Right lobe of liver (tissue), 4 donors: ENCODE results near the gene LZTFL1.
"Not testable (repeated sequence)": the region's sequence is repeated elsewhere in the genome, so short reads cannot be mapped to it uniquely, and the experiment has no call there.

Experiments used
- POLR2A ChIP-seq: fragments of 450-650 bp; IDR thresholded peaks from one replicate; pipeline ENCODE4 v1.6.1; 2017; ENCODE audit warnings: antibody characterized with exemption, mild to moderate bottlenecking
- TF ChIP-seq, protein P1 (sequence below), 4 donors: fragments of 200-600 bp in 3 of 4; fragments of 450-650 bp in 1 of 4; IDR thresholded peaks; one replicate each; pipeline versions ENCODE4 v1.5.1 to v1.8.0; 2016 to 2022; ENCODE audit warnings: antibody characterized with exemption in 4 of 4, mild to moderate bottlenecking in 2 of 4
- donor health status: DM: no; HTN: no; CAD: no.
- donor health status: DM: no; HTN: no; CAD: no.
- donor health status: DM: no; HTN: yes; CAD: no.

DNA sequence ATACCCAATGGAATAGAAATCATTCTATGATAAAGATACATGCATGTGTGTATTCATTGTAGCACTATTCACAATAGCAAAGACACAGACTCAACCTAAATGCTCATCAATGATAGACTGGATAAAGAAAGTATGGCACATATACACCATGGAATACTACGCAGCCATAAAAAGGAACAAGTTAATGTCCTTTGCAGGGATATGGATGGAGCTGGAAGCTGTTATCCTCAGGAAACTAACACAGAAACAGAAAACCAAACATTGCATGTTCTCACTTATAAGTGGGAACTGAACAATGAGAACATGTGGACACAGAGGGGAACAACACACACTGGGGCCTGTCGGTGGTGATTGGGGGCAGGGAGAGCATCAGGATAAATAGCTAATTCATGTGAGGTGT is 15.1 kb upstream of the LZTFL1 start:
- TF ChIP-seq, protein P1, sequence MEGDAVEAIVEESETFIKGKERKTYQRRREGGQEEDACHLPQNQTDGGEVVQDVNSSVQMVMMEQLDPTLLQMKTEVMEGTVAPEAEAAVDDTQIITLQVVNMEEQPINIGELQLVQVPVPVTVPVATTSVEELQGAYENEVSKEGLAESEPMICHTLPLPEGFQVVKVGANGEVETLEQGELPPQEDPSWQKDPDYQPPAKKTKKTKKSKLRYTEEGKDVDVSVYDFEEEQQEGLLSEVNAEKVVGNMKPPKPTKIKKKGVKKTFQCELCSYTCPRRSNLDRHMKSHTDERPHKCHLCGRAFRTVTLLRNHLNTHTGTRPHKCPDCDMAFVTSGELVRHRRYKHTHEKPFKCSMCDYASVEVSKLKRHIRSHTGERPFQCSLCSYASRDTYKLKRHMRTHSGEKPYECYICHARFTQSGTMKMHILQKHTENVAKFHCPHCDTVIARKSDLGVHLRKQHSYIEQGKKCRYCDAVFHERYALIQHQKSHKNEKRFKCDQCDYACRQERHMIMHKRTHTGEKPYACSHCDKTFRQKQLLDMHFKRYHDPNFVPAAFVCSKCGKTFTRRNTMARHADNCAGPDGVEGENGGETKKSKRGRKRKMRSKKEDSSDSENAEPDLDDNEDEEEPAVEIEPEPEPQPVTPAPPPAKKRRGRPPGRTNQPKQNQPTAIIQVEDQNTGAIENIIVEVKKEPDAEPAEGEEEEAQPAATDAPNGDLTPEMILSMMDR (IDR thresholded peaks at IDR 0.05) = not testable (repeated sequence)
- TF ChIP-seq POLR2A = not testable (repeated sequence)
